CD14-positive monocyte (primary cell): ENCODE measurements around the gene DNAJC18. TPM values are rescaled to one million over a fixed set of nuclear protein-coding genes. Genes with fewer than 3 reads are reported as not detected.

Experiments used
- DNase-seq, 3 donors: peaks; one replicate each; pipeline ENCODE4 v3.0.0-alpha.2; 2011 to 2022
- H2AFZ ChIP-seq: 2 replicates; pipeline ENCODE4 v1.6.0; 2012; ENCODE audit warnings: mild to moderate bottlenecking, low read depth, low read length, inconsistent platforms; ENCODE audit not compliant: insufficient read depth, poor library complexity, severe bottlenecking
- H3K27ac ChIP-seq, 2 donors: 1 replicate in 1 of 2; 2 replicates in 1 of 2; pipeline ENCODE4 v1.5.1; 2012 to 2013; ENCODE audit warnings: low read length in 2 of 2, control low read depth in 1 of 2, inconsistent platforms in 1 of 2, low read depth in 1 of 2, mild to moderate bottlenecking in 1 of 2
- H3K27me3 ChIP-seq, 2 donors: one replicate each; pipeline versions ENCODE4 v1.6.0 to v1.6.1; 2011 to 2013; ENCODE audit warnings: low read length in 2 of 2; ENCODE audit not compliant: control insufficient read depth in 2 of 2, insufficient read depth in 2 of 2
- H3K36me3 ChIP-seq, 2 donors: replicated peaks in 1 of 2; 1 replicate in 1 of 2; 2 replicates in 1 of 2; pipeline versions ENCODE4 v1.5.1 to v1.6.1; 2012 to 2013; ENCODE audit warnings: low read length in 2 of 2, control low read depth in 1 of 2, inconsistent platforms in 1 of 2, mild to moderate bottlenecking in 1 of 2; ENCODE audit not compliant: insufficient read depth in 2 of 2, control insufficient read depth in 1 of 2
- H3K4me1 ChIP-seq, 2 donors: 1 replicate in 1 of 2; 2 replicates in 1 of 2; pipeline versions ENCODE4 v1.5.1 to v1.6.1; 2012 to 2013; ENCODE audit warnings: low read length in 2 of 2, control low read depth in 1 of 2, inconsistent platforms in 1 of 2, mild to moderate bottlenecking in 1 of 2, moderate library complexity in 1 of 2; ENCODE audit not compliant: insufficient read depth in 2 of 2, control insufficient read depth in 1 of 2
- H3K4me2 ChIP-seq: replicated peaks from 2 replicates; pipeline ENCODE3; 2012; ENCODE audit warnings: low read length, moderate library complexity, mild to moderate bottlenecking; ENCODE audit not compliant: poor library complexity, severe bottlenecking; ENCODE audit errors: extremely low read depth
- H3K4me3 ChIP-seq, 3 experiments: fragments of 200-600 bp in 1 of 3; sonication (generic) in 1 of 3; replicated peaks in 1 of 3; 1 replicate in 2 of 3; 2 replicates in 1 of 3; pipeline ENCODE4 v1.5.1; 2011 to 2013; ENCODE audit warnings: low read length in 3 of 3, mild to moderate bottlenecking in 3 of 3, control low read depth in 2 of 3, low read depth in 2 of 3, inconsistent platforms in 1 of 3, moderate library complexity in 1 of 3
- H3K79me2 ChIP-seq: 2 replicates; pipeline ENCODE4 v1.6.0; 2012; ENCODE audit warnings: mild to moderate bottlenecking, control low read depth, inconsistent platforms, low read length, moderate library complexity; ENCODE audit not compliant: insufficient read depth
- H3K9ac ChIP-seq: 2 replicates; pipeline ENCODE4 v1.6.0; 2017; ENCODE audit warnings: low read length, mild to moderate bottlenecking; ENCODE audit not compliant: insufficient read depth, poor library complexity, severe bottlenecking
- H3K9me3 ChIP-seq, 2 donors: replicated peaks in 1 of 2; 1 replicate in 1 of 2; 2 replicates in 1 of 2; pipeline versions ENCODE4 v1.5.1 to v1.6.1; 2012 to 2013; ENCODE audit warnings: low read length in 2 of 2, control low read depth in 1 of 2; ENCODE audit not compliant: control insufficient read depth in 1 of 2, insufficient read depth in 1 of 2
- H4K20me1 ChIP-seq: 2 replicates; pipeline ENCODE4 v1.6.0; 2012; ENCODE audit warnings: mild to moderate bottlenecking, low read length, control low read depth, moderate library complexity; ENCODE audit not compliant: insufficient read depth
- H3K27ac Mint-ChIP-seq, 7 donors: one replicate each; pipeline ENCODE4 v1.8.0; 2020; ENCODE audit warnings: mild to moderate bottlenecking in 7 of 7, mixed read lengths in 7 of 7, moderate library complexity in 6 of 7, inconsistent platforms in 2 of 7
- H3K27me3 Mint-ChIP-seq, 3 donors: one replicate each; pipeline ENCODE4 v1.8.0; 2021 to 2022; ENCODE audit warnings: low read depth in 3 of 3, mild to moderate bottlenecking in 3 of 3, mixed read lengths in 3 of 3, moderate library complexity in 3 of 3, inconsistent platforms in 1 of 3
- H3K36me3 Mint-ChIP-seq, 2 donors: one replicate each; pipeline ENCODE4 v1.8.0; 2020; ENCODE audit warnings: mixed read lengths in 2 of 2, inconsistent platforms in 1 of 2, mild to moderate bottlenecking in 1 of 2
- H3K4me1 Mint-ChIP-seq: one replicate; pipeline ENCODE4 v1.8.0; 2020; ENCODE audit warnings: mild to moderate bottlenecking, mixed read lengths
- H3K4me3 Mint-ChIP-seq, 2 donors: one replicate each; pipeline ENCODE4 v1.8.0; 2020; ENCODE audit warnings: mild to moderate bottlenecking in 2 of 2, mixed read lengths in 2 of 2, moderate library complexity in 1 of 2
- H3K9me3 Mint-ChIP-seq, 7 donors: one replicate each; pipeline ENCODE4 v1.8.0; 2020 to 2022; ENCODE audit warnings: mixed read lengths in 7 of 7, mild to moderate bottlenecking in 6 of 7, moderate library complexity in 6 of 7, inconsistent platforms in 2 of 7
- CTCF ChIP-seq: fragments of 200-600 bp; IDR thresholded peaks from one replicate; pipeline ENCODE4 v1.8.0; 2022; ENCODE audit warnings: antibody characterized with exemption, mild to moderate bottlenecking
- WGBS: methylation state at CpG from one replicate; pipeline ENCODE4 v1.1.5; 2013; ENCODE audit warnings: missing lambda C conversion rate; ENCODE audit not compliant: insufficient coverage; 5-methylcytosine and 5-hydroxymethylcytosine counted together
- intact Hi-C, 2 donors: fragments of 100-400 bp; cut with micrococcal nuclease; formaldehyde crosslinking; loops; one replicate each; pipeline versions ENCODE4 v1.15.0 to v1.15.1; 2023
- polyA minus RNA-seq: library from RNA; depleted of rRNA, polyadenylated mRNA; stranded (reverse); fragments of >200 nt; gene quantifications from 2 replicates; pipeline ENCODE4 v1.2.3, GENCODE V29; 2012
- polyA plus RNA-seq, 3 donors: library from polyadenylated mRNA; depleted of rRNA in 1 of 3; unstranded in 2 of 3; stranded (reverse) in 1 of 3; fragments of 300-500 nt in 2 of 3; fragments of >200 nt in 1 of 3; fragmentation: Illumina TruSeq in 2 of 3; gene quantifications; 1 replicate in 2 of 3; 2 replicates in 1 of 3; pipeline ENCODE4 v1.2.3, GENCODE V29; 2012 to 2021
- total RNA-seq, 12 experiments: library from RNA in 1 of 12; stranded (reverse) in 1 of 12; fragments of 120-200 nt in 1 of 12; gene quantifications; one replicate each; pipeline ENCODE4 v1.2.4 and lab custom pipeline; 2013 to 2026; ENCODE audit warnings: mixed read lengths in 6 of 12, inconsistent platforms in 1 of 12

The DNAJC18 gene
- 2.0 TPM for total RNA-seq (2013)
- 1 to 10 TPM in 2 of 3 donors, under 1 TPM in 1; 0.87 to 2.6 (median 2.2) TPM for polyA plus RNA-seq
- 0.40 and 0.42 TPM in 2 replicates for polyA minus RNA-seq
- 1.8 to 13.0 (median 5.2) reads per million in 11 experiments for total RNA-seq (lab: John Stamatoyannopoulos, UW)

- Histone ChIP-seq H3K4me1 (peaks cover 9 to 13% of the 10 kb centered on the region in 2 donors), H3K9me3 (no peaks in the 10 kb centered on the region), H3K9ac (peak within 1 kb of the TSS; percentile 95), H3K27me3 (no peaks in the 10 kb centered on the region), H3K4me2 (peak within 1 kb of the TSS; percentile 83), H4K20me1 (no peaks in the 10 kb centered on the region), H3K36me3 (no peaks in the 10 kb centered on the region), H3K27ac (peak within 1 kb of the TSS; percentile 97 to 99), H3K4me3 (peak within 1 kb of the TSS; percentile 79 to 98 (median 93)), H3K79me2 (no peaks in the 10 kb centered on the region), H2AFZ (peak within 1 kb of the TSS; percentile 83)
- 1% methylated on average over 45 of the region's 49 CpGs for WGBS
- TF ChIP-seq CTCF: no peak
- peaks cover 0 to 2% of the 10 kb centered on the region in 2 donors for H3K36me3 Mint-ChIP-seq
- intact Hi-C loops: no loop called here
- peak within 1 kb of the TSS; percentile 98 to 100 (median 100) for H3K27ac Mint-ChIP-seq
- peak; percentile 79 to 84 (median 79) for DNase-seq
- H3K4me3 Mint-ChIP-seq: peak within 1 kb of the TSS; percentile 97 to 98
- H3K9me3 Mint-ChIP-seq: no peaks in the 10 kb centered on the region
- H3K27me3 Mint-ChIP-seq: peaks cover 0 to 2% (median 0%) of the 10 kb centered on the region in 3 donors
- H3K4me1 Mint-ChIP-seq: peaks cover 23% of the 10 kb centered on the region
Measured at GRCh38 chr5:139439013-139439903, at the start of gene DNAJC18. Gene DNAJC18, minus strand, starts transcription at chr5:139439525. Its CDS starts 80 bp downstream, at chr5:139439445.

GRCh38 chr5:139488260-139488659 lies 48.9 kb upstream of the DNAJC18 start:
- peaks cover 46 to 53% of the 10 kb centered on the region in 2 donors for H3K4me1 ChIP-seq
- H3K4me2 ChIP-seq: peak overlapping the region; percentile 60
- H4K20me1 ChIP-seq: no peaks in the 10 kb centered on the region
- peak overlapping the region; percentile 77 to 88 for H3K27ac ChIP-seq
- DNase-seq: peak; percentile 71 to 83 (median 75)
- 0% methylated on average over 1 of the region's 3 CpGs for WGBS
- H3K36me3 ChIP-seq: no peaks in the 10 kb centered on the region
- H3K4me3 Mint-ChIP-seq: peak overlapping the region in 1 of 2 donors; percentile 69
- no peaks in the 10 kb centered on the region for H3K27me3 Mint-ChIP-seq
- no peak for TF ChIP-seq CTCF
- no peaks in the 10 kb centered on the region for H3K9me3 ChIP-seq
- H3K9me3 Mint-ChIP-seq: no peaks in the 10 kb centered on the region
- H3K9ac ChIP-seq: peak overlapping the region; percentile 43
- H3K27ac Mint-ChIP-seq: peak overlapping the region; percentile 86 to 95 (median 89)
- peaks cover 60% of the 10 kb centered on the region for H3K4me1 Mint-ChIP-seq
- no peaks in the 10 kb centered on the region for H3K36me3 Mint-ChIP-seq
- intact Hi-C loops: no loop called here
- no peaks in the 10 kb centered on the region for H3K27me3 ChIP-seq
- H3K79me2 ChIP-seq: no peaks in the 10 kb centered on the region
- peak overlapping the region in 1 of 3 experiments; percentile 47 for H3K4me3 ChIP-seq
- peak overlapping the region; percentile 74 for H2AFZ ChIP-seq
